Measurements from ENCODE around the gene CPM.

GRCh38 chr12:68971404-68971803 is 38.4 kb upstream of the CPM start:
- TF ChIP-seq EZH2 (IDR thresholded peaks at IDR 0.05; ENCODE audit: low read length, unreplicated experiment) = no peak
- TF ChIP-seq, protein P1, sequence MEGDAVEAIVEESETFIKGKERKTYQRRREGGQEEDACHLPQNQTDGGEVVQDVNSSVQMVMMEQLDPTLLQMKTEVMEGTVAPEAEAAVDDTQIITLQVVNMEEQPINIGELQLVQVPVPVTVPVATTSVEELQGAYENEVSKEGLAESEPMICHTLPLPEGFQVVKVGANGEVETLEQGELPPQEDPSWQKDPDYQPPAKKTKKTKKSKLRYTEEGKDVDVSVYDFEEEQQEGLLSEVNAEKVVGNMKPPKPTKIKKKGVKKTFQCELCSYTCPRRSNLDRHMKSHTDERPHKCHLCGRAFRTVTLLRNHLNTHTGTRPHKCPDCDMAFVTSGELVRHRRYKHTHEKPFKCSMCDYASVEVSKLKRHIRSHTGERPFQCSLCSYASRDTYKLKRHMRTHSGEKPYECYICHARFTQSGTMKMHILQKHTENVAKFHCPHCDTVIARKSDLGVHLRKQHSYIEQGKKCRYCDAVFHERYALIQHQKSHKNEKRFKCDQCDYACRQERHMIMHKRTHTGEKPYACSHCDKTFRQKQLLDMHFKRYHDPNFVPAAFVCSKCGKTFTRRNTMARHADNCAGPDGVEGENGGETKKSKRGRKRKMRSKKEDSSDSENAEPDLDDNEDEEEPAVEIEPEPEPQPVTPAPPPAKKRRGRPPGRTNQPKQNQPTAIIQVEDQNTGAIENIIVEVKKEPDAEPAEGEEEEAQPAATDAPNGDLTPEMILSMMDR (conservative IDR thresholded peaks at IDR 0.05; ENCODE audit: low read depth, low read length) = no peak
